ENCODE results near the gene SUSD4.

Gene SUSD4

GRCh38 chr1:223223091-223223995 is 140.6 kb downstream of the SUSD4 start:
- H3K4me3 Mint-ChIP-seq: no peak overlapping the region
- peaks cover 3% of the 10 kb centered on the region for H3K36me3 Mint-ChIP-seq (ENCODE audit: low read depth)
- H3K27me3 Mint-ChIP-seq: no peaks in the 10 kb centered on the region
- no peak for DNase-seq
- H3K9me3 Mint-ChIP-seq: peaks cover 6% of the 10 kb centered on the region
- no peak overlapping the region for H3K27ac Mint-ChIP-seq
- H3K4me1 Mint-ChIP-seq (ENCODE audit: low read depth): peaks cover 2% of the 10 kb centered on the region

- Mint-ChIP-seq H3K27ac (no peak overlapping the region), H3K4me3 (no peak overlapping the region), H3K9me3 (peaks cover 12% of the 10 kb centered on the region), H3K36me3 (ENCODE audit: low read depth) (peaks cover 3% of the 10 kb centered on the region), H3K27me3 (no peaks in the 10 kb centered on the region), H3K4me1 (ENCODE audit: low read depth) (no peaks in the 10 kb centered on the region)
- no peak for DNase-seq
Observed at GRCh38 chr1:223222377-223222776, 141.6 kb downstream of the SUSD4 start.

GRCh38 chr1:223221686-223222085 is 142.3 kb downstream of the SUSD4 start:
- Mint-ChIP-seq H3K4me1 (ENCODE audit: low read depth) (no peaks in the 10 kb centered on the region), H3K27me3 (no peaks in the 10 kb centered on the region), H3K9me3 (peaks cover 12% of the 10 kb centered on the region), H3K36me3 (ENCODE audit: low read depth) (peaks cover 3% of the 10 kb centered on the region), H3K27ac (no peak overlapping the region), H3K4me3 (no peak overlapping the region)
- DNase-seq: no peak

- Mint-ChIP-seq H3K36me3 (ENCODE audit: low read depth) (peaks cover 3% of the 10 kb centered on the region), H3K4me1 (ENCODE audit: low read depth) (no peaks in the 10 kb centered on the region), H3K4me3 (no peak overlapping the region), H3K27ac (no peak overlapping the region), H3K27me3 (no peaks in the 10 kb centered on the region), H3K9me3 (peaks cover 12% of the 10 kb centered on the region)
- no peak for DNase-seq
Observed at GRCh38 chr1:223219846-223220610, 143.9 kb downstream of the SUSD4 start.

GRCh38 chr1:223219318-223219635 is 144.7 kb downstream of the SUSD4 start:
- H3K27ac Mint-ChIP-seq: no peak overlapping the region

GRCh38 chr1:223217781-223218180 is 146.2 kb downstream of the SUSD4 start:
- H3K4me1 Mint-ChIP-seq (ENCODE audit: low read depth): no peaks in the 10 kb centered on the region
- no peaks in the 10 kb centered on the region for H3K27me3 Mint-ChIP-seq
- H3K4me3 Mint-ChIP-seq: no peak overlapping the region
- peaks cover 3% of the 10 kb centered on the region for H3K36me3 Mint-ChIP-seq (ENCODE audit: low read depth)
- no peak overlapping the region for H3K27ac Mint-ChIP-seq
- DNase-seq: no peak
- H3K9me3 Mint-ChIP-seq: peaks cover 12% of the 10 kb centered on the region

More at GRCh38 chr1:223219318-223219635, 144.7 kb downstream of the SUSD4 start:
- Mint-ChIP-seq H3K36me3 (ENCODE audit: low read depth) (peaks cover 3% of the 10 kb centered on the region), H3K4me3 (no peak overlapping the region), H3K9me3 (peaks cover 12% of the 10 kb centered on the region), H3K4me1 (ENCODE audit: low read depth) (no peaks in the 10 kb centered on the region), H3K27me3 (no peaks in the 10 kb centered on the region)
- DNase-seq: no peak

GRCh38 chr1:223216531-223217205 is 147.3 kb downstream of the SUSD4 start:
- Mint-ChIP-seq H3K9me3 (peaks cover 12% of the 10 kb centered on the region), H3K27me3 (no peaks in the 10 kb centered on the region), H3K4me3 (no peak overlapping the region), H3K4me1 (ENCODE audit: low read depth) (no peaks in the 10 kb centered on the region), H3K36me3 (ENCODE audit: low read depth) (peaks cover 3% of the 10 kb centered on the region), H3K27ac (no peak overlapping the region)
- DNase-seq: no peak

- Mint-ChIP-seq H3K4me1 (ENCODE audit: low read depth) (no peaks in the 10 kb centered on the region), H3K36me3 (ENCODE audit: low read depth) (peaks cover 3% of the 10 kb centered on the region), H3K27me3 (no peaks in the 10 kb centered on the region), H3K9me3 (peaks cover 12% of the 10 kb centered on the region), H3K4me3 (no peak overlapping the region), H3K27ac (no peak overlapping the region)
- no peak for DNase-seq
Observed at GRCh38 chr1:223216074-223216473, 147.9 kb downstream of the SUSD4 start.

GRCh38 chr1:223215026-223215425 is 148.9 kb downstream of the SUSD4 start:
- no peaks in the 10 kb centered on the region for H3K27me3 Mint-ChIP-seq
- H3K9me3 Mint-ChIP-seq: peaks cover 12% of the 10 kb centered on the region
- H3K4me1 Mint-ChIP-seq (ENCODE audit: low read depth): no peaks in the 10 kb centered on the region
- DNase-seq: no peak
- H3K36me3 Mint-ChIP-seq (ENCODE audit: low read depth): peaks cover 3% of the 10 kb centered on the region
- no peak overlapping the region for H3K27ac Mint-ChIP-seq
- H3K4me3 Mint-ChIP-seq: no peak overlapping the region

GRCh38 chr1:223214261-223214807 is 149.6 kb downstream of the SUSD4 start:
- no peaks in the 10 kb centered on the region for H3K4me1 Mint-ChIP-seq (ENCODE audit: low read depth)

GRCh38 chr1:223212441-223212840 is 151.5 kb downstream of the SUSD4 start:
- no peaks in the 10 kb centered on the region for H3K4me1 Mint-ChIP-seq (ENCODE audit: low read depth)
- peaks cover 4% of the 10 kb centered on the region for H3K27me3 Mint-ChIP-seq
- no peaks in the 10 kb centered on the region for H3K36me3 Mint-ChIP-seq (ENCODE audit: low read depth)
- H3K9me3 Mint-ChIP-seq: no peaks in the 10 kb centered on the region
- no peak overlapping the region for H3K4me3 Mint-ChIP-seq
- no peak for DNase-seq
- H3K27ac Mint-ChIP-seq: no peak overlapping the region

More at GRCh38 chr1:223214261-223214807, 149.6 kb downstream of the SUSD4 start:
- no peak for DNase-seq
- Mint-ChIP-seq H3K27ac (no peak overlapping the region), H3K36me3 (ENCODE audit: low read depth) (peaks cover 3% of the 10 kb centered on the region), H3K27me3 (no peaks in the 10 kb centered on the region), H3K9me3 (peaks cover 12% of the 10 kb centered on the region), H3K4me3 (no peak overlapping the region)

- H3K27me3 Mint-ChIP-seq: peaks cover 4% of the 10 kb centered on the region
- no peak overlapping the region for H3K4me3 Mint-ChIP-seq
- no peaks in the 10 kb centered on the region for H3K4me1 Mint-ChIP-seq (ENCODE audit: low read depth)
- no peak overlapping the region for H3K27ac Mint-ChIP-seq
- DNase-seq: no peak
- H3K9me3 Mint-ChIP-seq: no peaks in the 10 kb centered on the region
- no peaks in the 10 kb centered on the region for H3K36me3 Mint-ChIP-seq (ENCODE audit: low read depth)
Observed at GRCh38 chr1:223211323-223211985, 152.5 kb downstream of the SUSD4 start.

GRCh38 chr1:223210788-223211120 is 153.2 kb downstream of the SUSD4 start:
- H3K27me3 Mint-ChIP-seq: peaks cover 4% of the 10 kb centered on the region
- no peaks in the 10 kb centered on the region for H3K4me1 Mint-ChIP-seq (ENCODE audit: low read depth)
- no peak overlapping the region for H3K27ac Mint-ChIP-seq
- no peak overlapping the region for H3K4me3 Mint-ChIP-seq
- no peak for DNase-seq
- H3K36me3 Mint-ChIP-seq (ENCODE audit: low read depth): no peaks in the 10 kb centered on the region
- no peaks in the 10 kb centered on the region for H3K9me3 Mint-ChIP-seq
